Endodermal cell (in vitro differentiated cells): Measurements from ENCODE around the gene MSANTD3. TPM values are rescaled to one million over a fixed set of nuclear protein-coding genes. Genes with fewer than 3 reads are reported as not detected.

Source experiments
- DNase-seq: peaks from one replicate; pipeline ENCODE4 v3.0.0-alpha.2; 2017
- H3K27ac ChIP-seq: 2 replicates; pipeline ENCODE4 v1.5.1; 2013; ENCODE audit warnings: mild to moderate bottlenecking, low read depth, low read length, moderate library complexity
- H3K27me3 ChIP-seq: 2 replicates; pipeline ENCODE4 v1.6.1; 2013; ENCODE audit warnings: mild to moderate bottlenecking, low read length, moderate library complexity; ENCODE audit not compliant: insufficient read depth, control insufficient read depth, poor library complexity, severe bottlenecking
- H3K36me3 ChIP-seq: 2 replicates; pipeline ENCODE4 v1.7.0; 2013; ENCODE audit warnings: mild to moderate bottlenecking, low read length, moderate library complexity; ENCODE audit not compliant: control insufficient read depth, insufficient read depth
- H3K4me1 ChIP-seq: one replicate; pipeline ENCODE4 v1.7.0; 2013; ENCODE audit warnings: low read length; ENCODE audit not compliant: control insufficient read depth, insufficient read depth
- H3K4me3 ChIP-seq: 2 replicates; pipeline ENCODE4 v1.5.1; 2013; ENCODE audit warnings: mild to moderate bottlenecking, low read length, moderate library complexity
- H3K9ac ChIP-seq: 2 replicates; pipeline ENCODE4 v1.6.1; 2013; ENCODE audit warnings: mild to moderate bottlenecking, low read length, moderate library complexity; ENCODE audit not compliant: poor library complexity, severe bottlenecking; ENCODE audit errors: extremely low read depth
- H3K9me3 ChIP-seq: 2 replicates; pipeline ENCODE4 v1.6.1; 2013; ENCODE audit warnings: mild to moderate bottlenecking, low read length, moderate library complexity; ENCODE audit not compliant: control insufficient read depth
- H3K27ac Mint-ChIP-seq: 2 replicates; pipeline ENCODE4 v1.8.0; 2020; ENCODE audit warnings: mixed read lengths
- H3K27me3 Mint-ChIP-seq: 2 replicates; pipeline ENCODE4 v1.8.0; 2021; ENCODE audit warnings: mild to moderate bottlenecking, mixed read lengths; ENCODE audit not compliant: insufficient read depth
- H3K36me3 Mint-ChIP-seq: 2 replicates; pipeline ENCODE4 v1.8.0; 2020; ENCODE audit warnings: low read depth, mixed read lengths
- H3K4me1 Mint-ChIP-seq: 2 replicates; pipeline ENCODE4 v1.8.0; 2020; ENCODE audit warnings: mixed read lengths
- H3K4me3 Mint-ChIP-seq: 2 replicates; pipeline ENCODE4 v1.8.0; 2020; ENCODE audit warnings: mild to moderate bottlenecking, moderate library complexity, mixed read lengths
- H3K9me3 Mint-ChIP-seq: 2 replicates; pipeline ENCODE4 v1.8.0; 2020; ENCODE audit warnings: mild to moderate bottlenecking, mixed read lengths
- CTCF ChIP-seq: fragments of 200-600 bp; sonication (generic); conservative IDR thresholded peaks from 2 replicates; pipeline ENCODE4 v1.5.0; 2021; ENCODE audit warnings: antibody characterized with exemption, mild to moderate bottlenecking
- WGBS, 2 experiments: methylation state at CpG; one replicate each; pipeline versions ENCODE4 v1.1.5 to v1.1.7; 2013; ENCODE audit warnings: missing lambda C conversion rate in 2 of 2, mixed read lengths in 1 of 2; ENCODE audit not compliant: insufficient coverage in 1 of 2, insufficient read length in 1 of 2; 5-methylcytosine and 5-hydroxymethylcytosine counted together
- total RNA-seq, 2 donors: library from RNA; stranded (reverse); fragmentation: NEBNext Ultra II Directional in 1 of 2; extraction: Animal tissue kit (Norgen Biotek cat#: 25700) in 1 of 2; gene quantifications; 2 replicates in 1 of 2; 3 replicates in 1 of 2; pipeline ENCODE4 v1.2.1, GENCODE V29; 2021

Gene MSANTD3
- total RNA-seq, 2 donors from 2014 or later: 29.8 to 32.2 TPM

- H3K4me1 Mint-ChIP-seq: peaks cover 16% of the 10 kb centered on the region
- peak overlapping the region; percentile 81 for H3K4me3 Mint-ChIP-seq
- H3K9ac ChIP-seq: no peak overlapping the region
- no peaks in the 10 kb centered on the region for H3K36me3 ChIP-seq
- no peaks in the 10 kb centered on the region for H3K27me3 ChIP-seq
- no peak overlapping the region for H3K4me3 ChIP-seq
- H3K9me3 ChIP-seq: no peaks in the 10 kb centered on the region
- no peaks in the 10 kb centered on the region for H3K9me3 Mint-ChIP-seq
- peaks cover 9% of the 10 kb centered on the region for H3K36me3 Mint-ChIP-seq
- no peak overlapping the region for H3K27ac ChIP-seq
- TF ChIP-seq CTCF: no peak
- H3K27me3 Mint-ChIP-seq: peaks cover 2% of the 10 kb centered on the region
- DNase-seq: no peak
- no peak overlapping the region for H3K27ac Mint-ChIP-seq
- no peaks in the 10 kb centered on the region for H3K4me1 ChIP-seq
- 73 to 85% methylated on average over 1 of the region's 1 CpG for WGBS, 2 experiments
These were observed 1.2 kb upstream of the MSANTD3 start for GRCh38 chr9:100425758-100426157.

- no peaks in the 10 kb centered on the region for H3K27me3 ChIP-seq
- 64 to 90% methylated on average over 4 to 7 of the region's 7 CpGs for WGBS, 2 experiments
- peak overlapping the region; percentile 52 for H3K9ac ChIP-seq
These were observed 784 bp upstream of the MSANTD3 start for GRCh38 chr9:100426189-100426529.

GRCh38 chr9:100427366-100428263, 672 bp downstream of the MSANTD3 start:
- Histone ChIP-seq H3K4me3 (peak overlapping the region; percentile 87), H3K36me3 (no peaks in the 10 kb centered on the region), H3K27ac (peak overlapping the region; percentile 86), H3K9ac (peak overlapping the region; percentile 56), H3K9me3 (no peaks in the 10 kb centered on the region), H3K27me3 (no peaks in the 10 kb centered on the region), H3K4me1 (no peaks in the 10 kb centered on the region)
- WGBS, 2 experiments: 6 to 36% methylated on average over 11 to 65 of the region's 65 CpGs
- H3K9me3 Mint-ChIP-seq: no peaks in the 10 kb centered on the region
- TF ChIP-seq CTCF: no peak
- H3K36me3 Mint-ChIP-seq: peaks cover 9% of the 10 kb centered on the region
- peaks cover 16% of the 10 kb centered on the region for H3K4me1 Mint-ChIP-seq
- peak overlapping the region; percentile 84 for H3K27ac Mint-ChIP-seq
- H3K27me3 Mint-ChIP-seq: peaks cover 2% of the 10 kb centered on the region
- DNase-seq: peak; percentile 86
- peak overlapping the region; percentile 73 for H3K4me3 Mint-ChIP-seq

More at GRCh38 chr9:100426189-100426529, 784 bp upstream of the MSANTD3 start:
- peak overlapping the region; percentile 99 for H3K27ac Mint-ChIP-seq
- Histone ChIP-seq H3K4me1 (no peaks in the 10 kb centered on the region), H3K27ac (peak overlapping the region; percentile 98), H3K9me3 (no peaks in the 10 kb centered on the region), H3K4me3 (peak overlapping the region; percentile 88), H3K36me3 (no peaks in the 10 kb centered on the region)
- DNase-seq: no peak
- peaks cover 2% of the 10 kb centered on the region for H3K27me3 Mint-ChIP-seq
- H3K9me3 Mint-ChIP-seq: no peaks in the 10 kb centered on the region
- TF ChIP-seq CTCF: no peak
- peak overlapping the region; percentile 81 for H3K4me3 Mint-ChIP-seq
- H3K4me1 Mint-ChIP-seq: peaks cover 16% of the 10 kb centered on the region
- peaks cover 9% of the 10 kb centered on the region for H3K36me3 Mint-ChIP-seq
